ENCODE measurements around the gene JPH2. TPM values are rescaled to one million over a fixed set of nuclear protein-coding genes. Genes with fewer than 3 reads are reported as not detected.

Gene JPH2
- total RNA-seq, 1 experiment from 2014 or later, result 15.8 TPM

- H3K27ac ChIP-seq (ENCODE audit: low read length), result no peak overlapping the region
- H3K9me2 ChIP-seq (replicated peaks; ENCODE audit: low read length), result no peaks in the 10 kb centered on the region
- H3K4me2 ChIP-seq (ENCODE audit: low read length), result no peak overlapping the region
- H3K27me3 ChIP-seq (ENCODE audit: low read length), result 0 out of 2 replicates have a peak, but pooled peaks cover 9% of the 10 kb centered on the region
- ATAC-seq, result no peak
- intact Hi-C loops (cut with micrococcal nuclease), result no loop called here
- H4K20me1 ChIP-seq (ENCODE audit: low read length), result no peaks in the 10 kb centered on the region
- ChIA-PET CTCF (no interaction called here), POLR2A (ENCODE audit: unreplicated experiment) (no interaction called here)
- H2AFZ ChIP-seq (ENCODE audit: low read length), result no peak overlapping the region
- TF ChIP-seq, protein P1, sequence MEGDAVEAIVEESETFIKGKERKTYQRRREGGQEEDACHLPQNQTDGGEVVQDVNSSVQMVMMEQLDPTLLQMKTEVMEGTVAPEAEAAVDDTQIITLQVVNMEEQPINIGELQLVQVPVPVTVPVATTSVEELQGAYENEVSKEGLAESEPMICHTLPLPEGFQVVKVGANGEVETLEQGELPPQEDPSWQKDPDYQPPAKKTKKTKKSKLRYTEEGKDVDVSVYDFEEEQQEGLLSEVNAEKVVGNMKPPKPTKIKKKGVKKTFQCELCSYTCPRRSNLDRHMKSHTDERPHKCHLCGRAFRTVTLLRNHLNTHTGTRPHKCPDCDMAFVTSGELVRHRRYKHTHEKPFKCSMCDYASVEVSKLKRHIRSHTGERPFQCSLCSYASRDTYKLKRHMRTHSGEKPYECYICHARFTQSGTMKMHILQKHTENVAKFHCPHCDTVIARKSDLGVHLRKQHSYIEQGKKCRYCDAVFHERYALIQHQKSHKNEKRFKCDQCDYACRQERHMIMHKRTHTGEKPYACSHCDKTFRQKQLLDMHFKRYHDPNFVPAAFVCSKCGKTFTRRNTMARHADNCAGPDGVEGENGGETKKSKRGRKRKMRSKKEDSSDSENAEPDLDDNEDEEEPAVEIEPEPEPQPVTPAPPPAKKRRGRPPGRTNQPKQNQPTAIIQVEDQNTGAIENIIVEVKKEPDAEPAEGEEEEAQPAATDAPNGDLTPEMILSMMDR (conservative IDR thresholded peaks at IDR 0.05; ENCODE audit: low read depth, low read length), result no peak
- TF ChIP-seq EZH2 (IDR thresholded peaks at IDR 0.05; ENCODE audit: low read length, unreplicated experiment) (no peak), EZH2phosphoT487 (IDR thresholded peaks at IDR 0.05; ENCODE audit: borderline replicate concordance, low read length) (no peak)
- no peak for DNase-seq
- peaks cover 9% of the 10 kb centered on the region; the same call in 1 of the 2 replicates for H3K4me1 ChIP-seq (ENCODE audit: insufficient read depth, low read length)
- no peaks in the 10 kb centered on the region for H3F3A ChIP-seq (ENCODE audit: low read length, unreplicated experiment)
- BruUV-seq (replicated peaks), result no TSS peak
- no peaks in the 10 kb centered on the region for H3K36me3 ChIP-seq (ENCODE audit: low read depth, low read length)
- no peak overlapping the region for H3K4me3 ChIP-seq (ENCODE audit: low read length)
- H3K9me3 ChIP-seq (ENCODE audit: low read length), result peaks cover under 1% of the 10 kb centered on the region; the same call in 1 of the 2 replicates
- no peaks in the 10 kb centered on the region for H3K79me2 ChIP-seq (ENCODE audit: low read length)
- no peak overlapping the region for H3K9ac ChIP-seq (ENCODE audit: low read length)
Observed at GRCh38 chr20:44102582-44102981, 84.4 kb downstream of the JPH2 start.

GRCh38 chr20:44099832-44100231 is 87.2 kb downstream of the JPH2 start:
- intact Hi-C loops (cut with micrococcal nuclease), result no loop called here

DNA sequence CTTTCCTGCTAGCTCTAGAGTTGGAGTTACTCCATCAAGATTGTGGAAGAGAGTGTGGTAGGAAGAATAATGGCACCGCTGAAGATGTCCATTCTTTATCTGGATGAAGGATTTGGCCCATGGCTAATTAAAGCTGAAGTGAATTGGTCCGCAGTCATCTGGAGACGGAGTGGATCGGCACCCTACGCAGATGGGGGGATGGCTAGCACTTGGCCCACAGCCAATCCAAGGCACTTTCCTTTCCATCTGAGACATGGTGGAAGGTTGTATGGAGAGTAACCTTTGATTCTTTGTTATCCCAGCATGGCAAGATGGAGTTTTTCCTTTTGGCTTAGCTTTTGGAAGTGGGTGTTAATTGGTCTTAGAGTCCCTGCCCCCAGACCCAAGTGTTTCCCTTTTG is 88.3 kb downstream of the JPH2 start:
- DNase-seq, result no peak
- no peak overlapping the region for H3K27ac ChIP-seq (ENCODE audit: low read length)
- no peaks in the 10 kb centered on the region for H3K79me2 ChIP-seq (ENCODE audit: low read length)
- 0 out of 2 replicates have a peak, but pooled peaks cover 5% of the 10 kb centered on the region for H3K27me3 ChIP-seq (ENCODE audit: low read length)
- no peaks in the 10 kb centered on the region for H3K36me3 ChIP-seq (ENCODE audit: low read depth, low read length)
- no peak overlapping the region for H3K4me3 ChIP-seq (ENCODE audit: low read length)
- no peaks in the 10 kb centered on the region for H3K9me2 ChIP-seq (replicated peaks; ENCODE audit: low read length)
- H3K4me2 ChIP-seq (ENCODE audit: low read length), result no peak overlapping the region
- H3F3A ChIP-seq (ENCODE audit: low read length, unreplicated experiment), result no peaks in the 10 kb centered on the region
- ChIA-PET POLR2A (ENCODE audit: unreplicated experiment) (no interaction called here), CTCF (no interaction called here)
- H3K4me1 ChIP-seq (ENCODE audit: insufficient read depth, low read length), result no peaks in the 10 kb centered on the region
- no peaks in the 10 kb centered on the region for H3K9me3 ChIP-seq (ENCODE audit: low read length)
- intact Hi-C loops (cut with micrococcal nuclease), result no loop called here
- ATAC-seq, result no peak
- H3K9ac ChIP-seq (ENCODE audit: low read length), result no peak overlapping the region
- no peaks in the 10 kb centered on the region for H4K20me1 ChIP-seq (ENCODE audit: low read length)
- BruUV-seq (replicated peaks), result no TSS peak
- no peak for TF ChIP-seq EZH2phosphoT487 (IDR thresholded peaks at IDR 0.05; ENCODE audit: borderline replicate concordance, low read length)
- TF ChIP-seq, protein P1 (conservative IDR thresholded peaks at IDR 0.05; ENCODE audit: low read depth, low read length), result no peak
- no peak for TF ChIP-seq EZH2 (IDR thresholded peaks at IDR 0.05; ENCODE audit: low read length, unreplicated experiment)
- no peak overlapping the region for H2AFZ ChIP-seq (ENCODE audit: low read length)

More at GRCh38 chr20:44099832-44100231, 87.2 kb downstream of the JPH2 start:
- DNase-seq, result no peak
- POLR2A ChIA-PET (ENCODE audit: unreplicated experiment), result no interaction called here
- TF ChIP-seq EZH2 (IDR thresholded peaks at IDR 0.05; ENCODE audit: low read length, unreplicated experiment) (no peak), EZH2phosphoT487 (IDR thresholded peaks at IDR 0.05; ENCODE audit: borderline replicate concordance, low read length) (no peak)
- TF ChIP-seq, protein P1 (conservative IDR thresholded peaks at IDR 0.05; ENCODE audit: low read depth, low read length), result no peak
- 0 out of 2 replicates have a peak, but pooled peaks cover 9% of the 10 kb centered on the region for H3K27me3 ChIP-seq (ENCODE audit: low read length)
- H3K36me3 ChIP-seq (ENCODE audit: low read depth, low read length), result no peaks in the 10 kb centered on the region
- H3K9me3 ChIP-seq (ENCODE audit: low read length), result no peaks in the 10 kb centered on the region
- H3K27ac ChIP-seq (ENCODE audit: low read length), result no peak overlapping the region
- H3K79me2 ChIP-seq (ENCODE audit: low read length), result no peaks in the 10 kb centered on the region
- H3K9ac ChIP-seq (ENCODE audit: low read length), result no peak overlapping the region
- no peak overlapping the region for H3K4me2 ChIP-seq (ENCODE audit: low read length)
- no peaks in the 10 kb centered on the region for H3F3A ChIP-seq (ENCODE audit: low read length, unreplicated experiment)
- H3K9me2 ChIP-seq (replicated peaks; ENCODE audit: low read length), result no peaks in the 10 kb centered on the region
- no TSS peak for BruUV-seq (replicated peaks)
- CTCF ChIA-PET, result no interaction called here
- no peak overlapping the region for H3K4me3 ChIP-seq (ENCODE audit: low read length)
- no peaks in the 10 kb centered on the region for H4K20me1 ChIP-seq (ENCODE audit: low read length)
- H2AFZ ChIP-seq (ENCODE audit: low read length), result no peak overlapping the region
- H3K4me1 ChIP-seq (ENCODE audit: insufficient read depth, low read length), result 0 out of 2 replicates have a peak, but pooled peaks cover under 1% of the 10 kb centered on the region
- ATAC-seq, result no peak

All from PC-3 (cell line).